ENCODE data around the gene GPR37L1.
A peak's percentile ranks its signal among the peaks of the same experiment; 100 is the strongest.

The GPR37L1 gene

GRCh38 chr1:202127836-202128622, 5.3 kb downstream of the GPR37L1 start:
- no peaks in the 10 kb centered on the region for H3K27me3 ChIP-seq (ENCODE audit: insufficient read depth, low read depth, severe bottlenecking)
- no peak overlapping the region for H3K4me3 ChIP-seq (ENCODE audit: low read depth, low read length)
- TF ChIP-seq CTCF (IDR thresholded peaks at IDR 0.05; ENCODE audit: low read depth, low read length) = no peak
- DNase-seq = no peak
- H3K27ac ChIP-seq = no peak overlapping the region
- H3K36me3 ChIP-seq = peaks cover 17% of the 10 kb centered on the region
- no peaks in the 10 kb centered on the region for H3K9me3 ChIP-seq (ENCODE audit: severe bottlenecking)

- Histone ChIP-seq H3K4me3 (ENCODE audit: low read depth, low read length) (no peak overlapping the region), H3K27ac (no peak overlapping the region), H3K27me3 (ENCODE audit: insufficient read depth, low read depth, severe bottlenecking) (no peaks in the 10 kb centered on the region), H3K36me3 (peaks cover 32% of the 10 kb centered on the region), H3K9me3 (ENCODE audit: severe bottlenecking) (no peaks in the 10 kb centered on the region)
- DNase-seq = no peak
- no peak for TF ChIP-seq CTCF (IDR thresholded peaks at IDR 0.05; ENCODE audit: low read depth, low read length)
Observed at GRCh38 chr1:202129453-202130296, 7.0 kb downstream of the GPR37L1 start.

- no peak for TF ChIP-seq CTCF (IDR thresholded peaks at IDR 0.05; ENCODE audit: low read depth, low read length)
- Histone ChIP-seq H3K9me3 (ENCODE audit: severe bottlenecking) (no peaks in the 10 kb centered on the region), H3K27ac (no peak overlapping the region), H3K4me3 (ENCODE audit: low read depth, low read length) (no peak overlapping the region), H3K27me3 (ENCODE audit: insufficient read depth, low read depth, severe bottlenecking) (no peaks in the 10 kb centered on the region), H3K36me3 (peaks cover 38% of the 10 kb centered on the region)
- no peak for DNase-seq
Observed at GRCh38 chr1:202130297-202130721, 7.6 kb downstream of the GPR37L1 start.

- H3K36me3 ChIP-seq = peaks cover 45% of the 10 kb centered on the region
- no peaks in the 10 kb centered on the region for H3K27me3 ChIP-seq (ENCODE audit: insufficient read depth, low read depth, severe bottlenecking)
- H3K4me3 ChIP-seq (ENCODE audit: low read depth, low read length) = no peak overlapping the region
- DNase-seq = no peak
- H3K27ac ChIP-seq = peak overlapping the region; percentile 92; the same call in 1 of the 2 replicates
- H3K9me3 ChIP-seq (ENCODE audit: severe bottlenecking) = no peaks in the 10 kb centered on the region
- no peak for TF ChIP-seq CTCF (IDR thresholded peaks at IDR 0.05; ENCODE audit: low read depth, low read length)
Observed at GRCh38 chr1:202130816-202131522, 8.3 kb downstream of the GPR37L1 start.

- H3K27me3 ChIP-seq (ENCODE audit: insufficient read depth, low read depth, severe bottlenecking) = no peaks in the 10 kb centered on the region
- peak overlapping the region; percentile 92 for H3K27ac ChIP-seq
Observed at GRCh38 chr1:202131956-202132821, 9.5 kb downstream of the GPR37L1 start.

More at GRCh38 chr1:202131956-202132821, 9.5 kb downstream of the GPR37L1 start:
- DNase-seq = peak; percentile 99
- Histone ChIP-seq H3K9me3 (ENCODE audit: severe bottlenecking) (no peaks in the 10 kb centered on the region), H3K4me3 (ENCODE audit: low read depth, low read length) (no peak overlapping the region), H3K36me3 (peaks cover 55% of the 10 kb centered on the region)
- TF ChIP-seq CTCF (IDR thresholded peaks at IDR 0.05; ENCODE audit: low read depth, low read length) = no peak

Data from WERI-Rb-1 (cell line).